Kidney (tissue), 14 donors: ENCODE measurements around the gene PCNA. TPM values are rescaled to one million over a fixed set of nuclear protein-coding genes. Genes with fewer than 3 reads are reported as not detected.
"Not testable (repeated sequence)": the region's sequence is repeated elsewhere in the genome, so short reads cannot be mapped to it uniquely, and the experiment has no call there.

Source experiments
- DNase-seq, 5 donors: peaks; one replicate each; pipeline ENCODE4 v3.0.0-alpha.2; 2013 to 2020
- FAIRE-seq: peaks from 2 replicates; lab custom pipeline; 2012; peaks lifted over from hg19 to GRCh38; lab: Jason Lieb, UNC
- H3K27ac ChIP-seq, 2 donors: one replicate each; pipeline ENCODE4 v1.7.0; 2013; ENCODE audit warnings: low read depth in 2 of 2, low read length in 2 of 2, inconsistent platforms in 1 of 2
- H3K27me3 ChIP-seq: one replicate; pipeline ENCODE4 v1.7.1; 2013; ENCODE audit warnings: low read length, inconsistent platforms; ENCODE audit not compliant: control insufficient read depth, insufficient read depth
- H3K36me3 ChIP-seq, 3 donors: one replicate each; pipeline versions ENCODE4 v1.7.0 to v1.7.1; 2013; ENCODE audit warnings: low read length in 3 of 3, control low read depth in 1 of 3, inconsistent platforms in 1 of 3; ENCODE audit not compliant: insufficient read depth in 3 of 3, control insufficient read depth in 2 of 3
- H3K4me1 ChIP-seq, 3 donors: one replicate each; pipeline versions ENCODE4 v1.7.0 to v1.7.1; 2013; ENCODE audit warnings: low read length in 3 of 3, inconsistent platforms in 1 of 3, low read depth in 1 of 3; ENCODE audit not compliant: control insufficient read depth in 2 of 3, insufficient read depth in 2 of 3
- H3K4me3 ChIP-seq, 3 donors: one replicate each; pipeline versions ENCODE4 v1.7.0 to v1.8.1; 2013; ENCODE audit warnings: low read length in 3 of 3, control low read depth in 1 of 3, inconsistent platforms in 1 of 3
- H3K9ac ChIP-seq, 3 donors: one replicate each; pipeline versions ENCODE4 v1.7.0 to v1.7.1; 2013; ENCODE audit warnings: low read length in 3 of 3, control low read depth in 1 of 3, inconsistent platforms in 1 of 3
- H3K9me3 ChIP-seq, 3 donors: one replicate each; pipeline versions ENCODE4 v1.7.0 to v1.7.1; 2013; ENCODE audit warnings: low read length in 3 of 3, control low read depth in 1 of 3, inconsistent platforms in 1 of 3; ENCODE audit not compliant: control insufficient read depth in 2 of 3, insufficient read depth in 1 of 3
- CTCF ChIP-seq: IDR thresholded peaks from 3 replicates; pipeline ENCODE4 v1.5.1; 2012; ENCODE audit warnings: mild to moderate bottlenecking, moderate library complexity, borderline replicate concordance; ENCODE audit not compliant: insufficient read depth; ENCODE audit errors: extremely low read depth
- intact Hi-C: fragments of 100-400 bp; cut with DNase I; formaldehyde crosslinking; loops from one replicate; pipeline ENCODE4 v1.11.1; 2022
- polyA plus RNA-seq: library from polyadenylated mRNA; stranded (reverse); fragments of 350-450 nt; fragmentation: Illumina TruSeq; extraction: RNeasy Lipid Tissue Mini Kit (QIAGEN cat#74804); gene quantifications from one replicate; pipeline ENCODE4 v1.2.3, GENCODE V29; 2014; ENCODE audit warnings: low read depth, low replicate concordance; ENCODE audit not compliant: insufficient read depth
- total RNA-seq: library from RNA; stranded (reverse); fragmentation: NEBNext Ultra II Directional; extraction: Animal tissue kit (Norgen Biotek cat#: 25700); gene quantifications from one replicate; pipeline ENCODE4 v1.2.1, GENCODE V29; 2021
- donor health status: control.
- donor health status: control.
- donor health status: control.
- donor health status: control.
- donor health status: control.
- donor health status: DM: yes; HTN: yes; CAD: no.
- donor health status: Normal renal cell carcinoma (clear cell type).

PCNA gene
- total and polyA plus RNA-seq, 2 donors from 2014 or later = 46.4 to 48.2 TPM

DNA sequence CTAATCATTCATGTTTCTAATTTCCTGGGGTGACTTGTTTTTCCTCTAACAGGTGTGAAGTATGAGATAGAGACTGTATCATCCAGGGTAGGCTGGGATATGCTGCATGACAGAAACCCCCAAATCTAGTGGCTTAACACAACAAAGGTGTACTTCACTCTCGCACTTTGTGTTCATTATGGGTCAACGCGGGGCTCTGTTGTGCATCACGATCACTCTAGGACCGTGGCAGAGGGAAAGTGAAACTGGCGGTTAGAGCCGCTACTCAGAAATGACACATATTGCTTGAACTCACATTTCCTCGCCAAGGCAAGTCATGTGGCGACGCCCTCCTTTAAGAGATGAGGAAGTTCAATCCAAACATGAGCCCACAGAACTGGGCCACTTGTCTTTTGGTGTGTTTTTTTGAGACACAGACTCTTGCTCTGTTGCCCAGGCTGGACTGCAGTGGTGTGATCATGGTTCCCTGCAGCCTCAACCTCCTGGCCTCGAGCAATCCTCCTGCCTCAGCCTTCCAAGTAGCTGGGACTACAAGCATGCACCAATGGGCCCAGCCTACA lies 41.3 kb downstream of the PCNA start:
- no peaks in the 10 kb centered on the region for H3K36me3 ChIP-seq
- no peak for FAIRE-seq
- peak overlapping the region in 2 of 3 donors; percentile 12 to 46 for H3K4me3 ChIP-seq
- no peaks in the 10 kb centered on the region for H3K9me3 ChIP-seq
- peak in 1 of 5 donors; percentile 40 for DNase-seq
- H3K4me1 ChIP-seq = no peaks in the 10 kb centered on the region
- no peak for TF ChIP-seq CTCF
- intact Hi-C loops = no loop called here
- no peaks in the 10 kb centered on the region for H3K27me3 ChIP-seq
- H3K27ac ChIP-seq = peak overlapping the region in 1 of 2 donors; percentile 90
- H3K9ac ChIP-seq = no peak overlapping the region

- H3K9ac ChIP-seq = no peak overlapping the region
- no peaks in the 10 kb centered on the region for H3K4me1 ChIP-seq
- H3K9me3 ChIP-seq = no peaks in the 10 kb centered on the region
- intact Hi-C loops = no loop called here
- TF ChIP-seq CTCF = no peak
- H3K27me3 ChIP-seq = no peaks in the 10 kb centered on the region
- DNase-seq (no peak), FAIRE-seq (no peak)
- H3K36me3 ChIP-seq = no peaks in the 10 kb centered on the region
- peak overlapping the region in 1 of 2 donors; percentile 90 for H3K27ac ChIP-seq
- peak overlapping the region in 2 of 3 donors; percentile 12 to 46 for H3K4me3 ChIP-seq
Observed at GRCh38 chr20:5077761-5078387, 41.9 kb downstream of the PCNA start.

GRCh38 chr20:5076913-5077312 lies 42.8 kb downstream of the PCNA start:
- intact Hi-C loops, H3K4me3 ChIP-seq, FAIRE-seq, H3K9ac ChIP-seq, H3K9me3 ChIP-seq, H3K4me1 ChIP-seq, H3K36me3 ChIP-seq, H3K27ac ChIP-seq, DNase-seq, H3K27me3 ChIP-seq: not testable (repeated sequence)

DNA sequence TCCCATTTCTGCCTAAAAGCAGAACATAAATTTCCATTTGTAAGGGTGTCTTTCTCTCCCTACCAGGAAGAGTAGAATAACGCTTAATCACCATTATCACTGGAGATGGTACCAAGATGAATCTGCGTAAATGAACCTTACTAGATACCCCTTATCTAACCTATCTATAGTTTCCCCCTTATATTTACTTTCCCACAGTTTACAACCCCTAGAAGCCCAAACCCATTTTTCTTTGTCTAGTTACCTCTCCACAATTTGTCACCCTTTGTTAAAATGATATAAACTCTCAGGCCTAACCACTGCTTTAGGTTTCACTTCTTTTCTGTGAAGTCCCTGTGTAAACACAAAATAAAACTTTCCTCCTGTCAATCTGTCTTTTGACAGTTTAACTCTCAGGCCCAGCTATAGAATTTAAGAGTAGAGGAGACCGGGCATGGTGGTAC lies 45.5 kb downstream of the PCNA start:
- H3K4me1 ChIP-seq = no peaks in the 10 kb centered on the region
- no peaks in the 10 kb centered on the region for H3K36me3 ChIP-seq
- DNase-seq (no peak), FAIRE-seq (no peak)
- H3K27me3 ChIP-seq = no peaks in the 10 kb centered on the region
- no peak overlapping the region for H3K9ac ChIP-seq
- H3K4me3 ChIP-seq = no peak overlapping the region
- no peak overlapping the region for H3K27ac ChIP-seq
- no peaks in the 10 kb centered on the region for H3K9me3 ChIP-seq
- intact Hi-C loops = no loop called here
- no peak for TF ChIP-seq CTCF
